Peyer's patch (tissue), 4 donors: ENCODE data around the gene INPP1.
"Not testable (repeated sequence)": the region's sequence is repeated elsewhere in the genome, so short reads cannot be mapped to it uniquely, and the experiment has no call there.

Experiments
- CTCF ChIP-seq, 6 experiments: fragments of 450-650 bp in 4 of 6; fragments of 200-600 bp in 2 of 6; sonication (generic) in 1 of 6; IDR thresholded peaks; one replicate each; pipeline ENCODE4 v1.5.1; 2017 to 2019; ENCODE audit warnings: antibody characterized with exemption in 6 of 6, mild to moderate bottlenecking in 3 of 6, moderate library complexity in 1 of 6
- POLR2A ChIP-seq, 2 donors: fragments of 450-650 bp; IDR thresholded peaks; one replicate each; pipeline ENCODE4 v1.5.1; 2017; ENCODE audit warnings: antibody characterized with exemption in 2 of 2, mild to moderate bottlenecking in 2 of 2, moderate library complexity in 2 of 2

GRCh38 chr2:190312635-190313025 lies 30.8 kb upstream of the INPP1 start:
- TF ChIP-seq CTCF, POLR2A (IDR thresholded peaks at IDR 0.05): not testable (repeated sequence)
